Liver (tissue), 3 donors: Measurements from ENCODE around the gene CNKSR1.

ENCODE experiments used
- RAD21 ChIP-seq, 2 donors: IDR thresholded peaks; 2 replicates each; pipeline ENCODE4 v1.6.1; 2016; ENCODE audit warnings: antibody characterized with exemption in 2 of 2, mild to moderate bottlenecking in 2 of 2
- SP1 ChIP-seq: IDR thresholded peaks from 2 replicates; pipeline ENCODE4 v1.6.1; 2018; ENCODE audit warnings: antibody characterized with exemption, mild to moderate bottlenecking
- TF ChIP-seq, protein P1 (sequence below): fragments of 150-350 bp; IDR thresholded peaks from 2 replicates; pipeline ENCODE4 v1.5.1; 2017; ENCODE audit warnings: improper control_type of control experiment, low read depth, low read length; ENCODE audit not compliant: missing input control
- donor health status: healthy.
- donor health status: healthy.

DNA sequence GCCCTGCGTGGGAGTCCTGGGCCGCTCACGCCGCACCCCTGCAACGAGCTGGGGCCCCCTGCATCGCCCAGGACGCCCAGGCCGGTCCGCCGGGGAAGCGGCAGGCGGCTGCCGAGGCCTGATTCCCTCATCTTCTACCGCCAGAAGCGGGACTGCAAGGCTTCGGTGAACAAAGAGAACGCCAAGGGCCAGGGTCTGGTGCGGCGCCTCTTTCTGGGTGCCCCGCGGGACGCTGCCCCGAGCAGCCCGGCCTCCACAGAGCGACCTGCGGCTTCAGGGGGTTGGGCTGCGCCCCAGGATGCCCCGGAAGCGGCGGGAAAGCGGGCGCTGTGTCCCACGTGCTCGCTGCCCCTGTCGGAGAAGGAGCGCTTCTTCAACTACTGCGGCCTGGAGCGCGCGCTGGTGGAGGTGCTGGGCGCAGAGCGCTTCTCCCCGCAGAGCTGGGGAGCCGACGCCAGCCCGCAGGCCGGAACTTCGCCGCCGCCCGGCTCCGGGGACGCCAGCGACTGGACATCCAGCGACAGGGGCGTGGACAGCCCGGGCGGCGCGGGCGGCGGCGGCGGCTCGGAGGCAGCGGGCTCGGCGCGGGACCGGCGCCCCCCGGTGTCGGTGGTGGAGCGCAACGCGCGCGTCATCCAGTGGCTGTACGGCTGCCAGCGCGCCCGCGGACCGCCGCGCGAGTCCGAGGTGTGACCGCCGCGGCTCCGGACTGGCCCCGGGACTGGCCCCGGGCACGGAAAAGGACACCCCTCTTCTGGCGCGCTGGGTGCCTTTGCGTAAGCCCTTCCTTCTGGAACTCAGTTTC, 15.7 kb upstream of the CNKSR1 start:
- TF ChIP-seq SP1 (no peak), RAD21 (IDR thresholded peaks at IDR 0.05) (no peak)
- TF ChIP-seq, protein P1, sequence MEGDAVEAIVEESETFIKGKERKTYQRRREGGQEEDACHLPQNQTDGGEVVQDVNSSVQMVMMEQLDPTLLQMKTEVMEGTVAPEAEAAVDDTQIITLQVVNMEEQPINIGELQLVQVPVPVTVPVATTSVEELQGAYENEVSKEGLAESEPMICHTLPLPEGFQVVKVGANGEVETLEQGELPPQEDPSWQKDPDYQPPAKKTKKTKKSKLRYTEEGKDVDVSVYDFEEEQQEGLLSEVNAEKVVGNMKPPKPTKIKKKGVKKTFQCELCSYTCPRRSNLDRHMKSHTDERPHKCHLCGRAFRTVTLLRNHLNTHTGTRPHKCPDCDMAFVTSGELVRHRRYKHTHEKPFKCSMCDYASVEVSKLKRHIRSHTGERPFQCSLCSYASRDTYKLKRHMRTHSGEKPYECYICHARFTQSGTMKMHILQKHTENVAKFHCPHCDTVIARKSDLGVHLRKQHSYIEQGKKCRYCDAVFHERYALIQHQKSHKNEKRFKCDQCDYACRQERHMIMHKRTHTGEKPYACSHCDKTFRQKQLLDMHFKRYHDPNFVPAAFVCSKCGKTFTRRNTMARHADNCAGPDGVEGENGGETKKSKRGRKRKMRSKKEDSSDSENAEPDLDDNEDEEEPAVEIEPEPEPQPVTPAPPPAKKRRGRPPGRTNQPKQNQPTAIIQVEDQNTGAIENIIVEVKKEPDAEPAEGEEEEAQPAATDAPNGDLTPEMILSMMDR: no peak
